B cell (primary cell): ENCODE data around the gene KBTBD12. TPM values are rescaled to one million over a fixed set of nuclear protein-coding genes. Genes with fewer than 3 reads are reported as not detected.

Experiments
- ATAC-seq: fragments of 200-7000 bp; cut with Tn5 transposase; one replicate; pipeline ENCODE4 v1.10.0; 2021; ENCODE audit warnings: low read depth, mild to moderate bottlenecking, moderate number of reproducible peaks, moderate library complexity
- CTCF ChIA-PET: fragments of 350-600 bp; sonication (Branson Sonifier 250); formaldehyde crosslinking; loops from one replicate; lab custom pipeline; 2021; ENCODE audit warnings: antibody characterized with exemption, inconsistent platforms; lab: Charles Lee
- POLR2A ChIA-PET: fragments of 350-600 bp; sonication (Branson Sonifier 250); formaldehyde crosslinking; loops from one replicate; lab custom pipeline; 2021; ENCODE audit warnings: antibody characterized with exemption; lab: Charles Lee
- DNase-seq: peaks from one replicate; pipeline ENCODE4 v3.0.0; 2013
- H2AFZ ChIP-seq: 2 replicates; pipeline ENCODE4 v1.6.1; 2012; ENCODE audit warnings: mild to moderate bottlenecking, low read depth, low read length; ENCODE audit not compliant: insufficient read depth, poor library complexity, severe bottlenecking
- H3K27ac ChIP-seq, 2 donors: 1 replicate in 1 of 2; 2 replicates in 1 of 2; pipeline ENCODE4 v1.5.1; 2012 to 2013; ENCODE audit warnings: low read length in 2 of 2, mild to moderate bottlenecking in 2 of 2, moderate library complexity in 1 of 2
- H3K27me3 ChIP-seq, 4 experiments: fragments of 200-600 bp in 1 of 4; sonication (generic) in 1 of 4; replicated peaks in 1 of 4; 1 replicate in 2 of 4; 2 replicates in 2 of 4; pipeline versions ENCODE4 v1.6.1 to v1.7.0; 2013 to 2016; ENCODE audit warnings: low read length in 3 of 4, mild to moderate bottlenecking in 2 of 4, mixed read lengths in 1 of 4, moderate library complexity in 1 of 4; ENCODE audit not compliant: insufficient read depth in 4 of 4, control insufficient read depth in 3 of 4; ENCODE audit errors: control extremely low read depth in 1 of 4
- H3K36me3 ChIP-seq, 2 experiments: replicated peaks in 1 of 2; 1 replicate in 1 of 2; 2 replicates in 1 of 2; pipeline versions ENCODE4 v1.6.1 to v1.7.1; 2013; ENCODE audit warnings: low read length in 1 of 2; ENCODE audit not compliant: insufficient read depth in 2 of 2, control insufficient read depth in 1 of 2; ENCODE audit errors: control extremely low read depth in 1 of 2, extremely low read depth in 1 of 2
- H3K4me1 ChIP-seq, 2 donors: fragments of 200-600 bp in 1 of 2; sonication (generic) in 1 of 2; 1 replicate in 1 of 2; 2 replicates in 1 of 2; pipeline versions ENCODE4 v1.5.1 to v1.6.1; 2013 to 2017; ENCODE audit warnings: low read length in 2 of 2; ENCODE audit not compliant: control insufficient read depth in 2 of 2, insufficient read depth in 2 of 2
- H3K4me2 ChIP-seq: replicated peaks from 2 replicates; pipeline ENCODE3; 2012; ENCODE audit warnings: mild to moderate bottlenecking, low read depth, low read length; ENCODE audit not compliant: poor library complexity, severe bottlenecking
- H3K4me3 ChIP-seq, 5 experiments: fragments of 200-600 bp in 1 of 5; sonication (generic) in 1 of 5; 1 replicate in 3 of 5; 2 replicates in 2 of 5; pipeline versions ENCODE4 v1.5.1 to v1.7.0; 2011 to 2016; ENCODE audit warnings: low read length in 4 of 5, mild to moderate bottlenecking in 4 of 5, low read depth in 2 of 5, control low read depth in 1 of 5, moderate library complexity in 1 of 5; ENCODE audit not compliant: insufficient read depth in 1 of 5; ENCODE audit errors: control extremely low read depth in 1 of 5, extremely low read depth in 1 of 5
- H3K79me2 ChIP-seq: fragments of 200-600 bp; sonication (generic); one replicate; pipeline ENCODE4 v1.6.0; 2016; ENCODE audit warnings: low read length; ENCODE audit not compliant: control insufficient read depth, insufficient read depth
- H3K9ac ChIP-seq: fragments of 200-600 bp; sonication (generic); 2 replicates; pipeline ENCODE4 v1.6.1; 2017; ENCODE audit warnings: mild to moderate bottlenecking, low read length, moderate library complexity
- H3K9me3 ChIP-seq, 3 donors: one replicate each; pipeline versions ENCODE4 v1.6.1 to v1.7.1; 2013; ENCODE audit warnings: low read length in 2 of 3; ENCODE audit not compliant: control insufficient read depth in 2 of 3, insufficient read depth in 1 of 3; ENCODE audit errors: control extremely low read depth in 1 of 3
- H4K20me1 ChIP-seq: 2 replicates; pipeline ENCODE4 v1.6.0; 2012; ENCODE audit warnings: mild to moderate bottlenecking, low read length; ENCODE audit not compliant: insufficient read depth, control insufficient read depth, poor library complexity, severe bottlenecking
- H3K27ac Mint-ChIP-seq: one replicate; pipeline ENCODE4 v1.8.0; 2021; ENCODE audit warnings: mixed read lengths
- H3K27me3 Mint-ChIP-seq: one replicate; pipeline ENCODE4 v1.8.0; 2021; ENCODE audit warnings: mixed read lengths
- H3K4me1 Mint-ChIP-seq: one replicate; pipeline ENCODE4 v1.8.0; 2021; ENCODE audit warnings: mixed read lengths
- H3K4me3 Mint-ChIP-seq: one replicate; pipeline ENCODE4 v1.8.0; 2021; ENCODE audit warnings: mixed read lengths
- H3K9me3 Mint-ChIP-seq: one replicate; pipeline ENCODE4 v1.8.0; 2022; ENCODE audit warnings: mixed read lengths; ENCODE audit not compliant: insufficient read depth
- CTCF ChIP-seq: fragments of 200-600 bp; IDR thresholded peaks from one replicate; pipeline ENCODE4 v1.8.0; 2022; ENCODE audit warnings: antibody characterized with exemption, mild to moderate bottlenecking
- EZH2 ChIP-seq: IDR thresholded peaks from 2 replicates; pipeline ENCODE4 v1.6.1; 2012; ENCODE audit warnings: borderline replicate concordance, low read depth, mild to moderate bottlenecking, moderate library complexity, low read length; ENCODE audit not compliant: insufficient read depth, poor library complexity, severe bottlenecking
- WGBS: methylation state at CpG from one replicate; pipeline ENCODE4 v1.1.5; 2013; ENCODE audit warnings: missing lambda C conversion rate; ENCODE audit not compliant: insufficient coverage; 5-methylcytosine and 5-hydroxymethylcytosine counted together
- intact Hi-C: fragments of 100-400 bp; cut with micrococcal nuclease; formaldehyde crosslinking; loops from one replicate; pipeline ENCODE4 v1.10.0; 2022
- polyA plus RNA-seq: library from polyadenylated mRNA; depleted of rRNA; stranded (reverse); fragments of >200 nt; gene quantifications from 2 replicates; pipeline ENCODE4 v1.2.3, GENCODE V29; 2012
- total RNA-seq, 2 donors: library from RNA; stranded (reverse); fragments of 120-200 nt in 1 of 2; gene quantifications; 1 replicate in 1 of 2; 2 replicates in 1 of 2; pipeline versions ENCODE4 v1.2.3 to v1.2.4, GENCODE V29; 2013 to 2022

The KBTBD12 gene
- total and polyA plus RNA-seq, 2 donors (not counting 1 experiment from before 2014, with no cell fraction given) = 0.22 TPM; not detected in 1

GRCh38 chr3:127955728-127956127 is 40.7 kb downstream of the KBTBD12 start:
- Mint-ChIP-seq H3K4me3 (no peak overlapping the region), H3K27ac (no peak overlapping the region), H3K4me1 (no peaks in the 10 kb centered on the region), H3K9me3 (no peaks in the 10 kb centered on the region), H3K27me3 (peaks cover 4% of the 10 kb centered on the region)
- ATAC-seq = no peak
- no peak for TF ChIP-seq CTCF
- H2AFZ ChIP-seq = no peak overlapping the region
- H3K27ac ChIP-seq = no peak overlapping the region
- H3K4me3 ChIP-seq = no peak overlapping the region
- H3K9me3 ChIP-seq = no peaks in the 10 kb centered on the region
- H3K9ac ChIP-seq = no peak overlapping the region
- no peak for DNase-seq
- no peak overlapping the region for H3K4me2 ChIP-seq
- H3K27me3 ChIP-seq = no peaks in the 10 kb centered on the region
- intact Hi-C loops = no loop called here
- POLR2A ChIA-PET = no interaction called here
- no peaks in the 10 kb centered on the region for H3K79me2 ChIP-seq
- CTCF ChIA-PET = interaction anchor here (0.6 kb wide), 1 partner anchor 179 kb away, joined by 4 read pairs; no protein-coding TSS in a partner anchor
- no peaks in the 10 kb centered on the region for H3K4me1 ChIP-seq
- no peaks in the 10 kb centered on the region for H3K36me3 ChIP-seq
- no peaks in the 10 kb centered on the region for H4K20me1 ChIP-seq

GRCh38 chr3:127959041-127959440 is 44.0 kb downstream of the KBTBD12 start:
- Histone ChIP-seq H3K27me3 (no peaks in the 10 kb centered on the region), H3K9me3 (no peaks in the 10 kb centered on the region), H3K4me1 (no peaks in the 10 kb centered on the region), H2AFZ (no peak overlapping the region), H3K36me3 (no peaks in the 10 kb centered on the region), H3K79me2 (no peaks in the 10 kb centered on the region), H3K9ac (no peak overlapping the region), H3K4me2 (no peak overlapping the region), H3K4me3 (no peak overlapping the region), H4K20me1 (no peaks in the 10 kb centered on the region), H3K27ac (no peak overlapping the region)
- ChIA-PET CTCF (interaction anchor here (0.5 to 3.4 kb wide), 14 partner anchors 12 to 413 kb away, joined by 3 to 20 read pairs (median 4); no protein-coding TSS in a partner anchor), POLR2A (no interaction called here)
- Mint-ChIP-seq H3K27ac (no peak overlapping the region), H3K4me1 (no peaks in the 10 kb centered on the region), H3K27me3 (peaks cover 3% of the 10 kb centered on the region), H3K9me3 (no peaks in the 10 kb centered on the region), H3K4me3 (no peak overlapping the region)
- WGBS = no CpG with 5 or more reads among the region's 1 CpG
- intact Hi-C loops = no loop called here
- DNase-seq (no peak), ATAC-seq (no peak)
- TF ChIP-seq CTCF (no peak), EZH2 (no peak)
